CD4-positive, alpha-beta memory T cell (primary cell): Measurements from ENCODE around the gene TTC33. TPM values are rescaled to one million over a fixed set of nuclear protein-coding genes. Genes with fewer than 3 reads are reported as not detected.
A peak's percentile ranks its signal among the peaks of the same experiment; 100 is the strongest.
"Not testable (repeated sequence)": the region's sequence is repeated elsewhere in the genome, so short reads cannot be mapped to it uniquely, and the experiment has no call there.

ENCODE experiments used
- CTCF ChIA-PET: fragments of 350-600 bp; sonication (Branson Sonifier 250); formaldehyde crosslinking; loops from one replicate; lab custom pipeline; 2021; ENCODE audit warnings: inconsistent platforms; ENCODE audit not compliant: partially characterized antibody; lab: Charles Lee
- POLR2A ChIA-PET: fragments of 350-600 bp; sonication (Branson Sonifier 250); formaldehyde crosslinking; loops from one replicate; lab custom pipeline; 2021; ENCODE audit not compliant: partially characterized antibody; lab: Charles Lee
- DNase-seq, 5 donors: peaks; one replicate each; pipeline versions ENCODE4 v3.0.0 to v3.0.0-alpha.2; 2020 to 2022; ENCODE audit warnings: mixed read lengths in 1 of 5
- H3K27ac ChIP-seq: one replicate; pipeline ENCODE4 v1.7.0; 2013; ENCODE audit warnings: low read depth, low read length
- H3K27me3 ChIP-seq: 2 replicates; pipeline ENCODE4 v1.7.0; 2013; ENCODE audit warnings: mild to moderate bottlenecking, low read length, moderate library complexity; ENCODE audit not compliant: insufficient read depth
- H3K36me3 ChIP-seq: 2 replicates; pipeline ENCODE4 v1.7.0; 2013; ENCODE audit warnings: mild to moderate bottlenecking, low read length, moderate library complexity; ENCODE audit not compliant: insufficient read depth
- H3K4me1 ChIP-seq: 2 replicates; pipeline ENCODE4 v1.7.0; 2013; ENCODE audit warnings: mild to moderate bottlenecking, low read length, moderate library complexity; ENCODE audit not compliant: insufficient read depth
- H3K4me3 ChIP-seq, 2 donors: one replicate each; pipeline ENCODE4 v1.7.0; 2013; ENCODE audit warnings: low read length in 2 of 2, mild to moderate bottlenecking in 1 of 2
- H3K9me3 ChIP-seq, 2 donors: one replicate each; pipeline ENCODE4 v1.7.0; 2013; ENCODE audit warnings: low read length in 2 of 2, control low read depth in 1 of 2; ENCODE audit not compliant: control insufficient read depth in 1 of 2
- H3K27ac Mint-ChIP-seq, 7 donors: one replicate each; pipeline ENCODE4 v1.8.0; 2020 to 2021; ENCODE audit warnings: mixed read lengths in 7 of 7, mild to moderate bottlenecking in 6 of 7, inconsistent platforms in 3 of 7, moderate library complexity in 3 of 7
- H3K27me3 Mint-ChIP-seq, 2 donors: one replicate each; pipeline ENCODE4 v1.8.0; 2020 to 2021; ENCODE audit warnings: mixed read lengths in 2 of 2
- H3K36me3 Mint-ChIP-seq, 2 donors: one replicate each; pipeline ENCODE4 v1.8.0; 2020 to 2021; ENCODE audit warnings: mixed read lengths in 2 of 2, inconsistent platforms in 1 of 2, mild to moderate bottlenecking in 1 of 2
- H3K4me1 Mint-ChIP-seq, 4 donors: one replicate each; pipeline ENCODE4 v1.8.0; 2020 to 2021; ENCODE audit warnings: mixed read lengths in 4 of 4, mild to moderate bottlenecking in 1 of 4
- H3K4me3 Mint-ChIP-seq, 8 donors: one replicate each; pipeline ENCODE4 v1.8.0; 2020 to 2021; ENCODE audit warnings: mixed read lengths in 8 of 8, mild to moderate bottlenecking in 7 of 8, moderate library complexity in 6 of 8, inconsistent platforms in 3 of 8
- H3K9me3 Mint-ChIP-seq, 8 donors: one replicate each; pipeline ENCODE4 v1.8.0; 2020 to 2021; ENCODE audit warnings: mixed read lengths in 8 of 8, mild to moderate bottlenecking in 5 of 8, inconsistent platforms in 3 of 8, moderate library complexity in 1 of 8
- intact Hi-C: fragments of 100-400 bp; cut with micrococcal nuclease; formaldehyde crosslinking; loops from one replicate; pipeline ENCODE4 v1.15.1; 2023
- polyA plus RNA-seq, 2 donors: library from polyadenylated mRNA; unstranded; fragments of 300-500 nt; fragmentation: Illumina TruSeq; gene quantifications; one replicate each; pipeline ENCODE4 v1.2.3, GENCODE V29; 2021
- total RNA-seq, 2 experiments: library from RNA; stranded (reverse); gene quantifications; one replicate each; pipeline ENCODE4 v1.2.3, GENCODE V29; 2021

Gene TTC33
- total and polyA plus RNA-seq, 4 experiments from 2014 or later = 13.2 to 17.2 (median 15.7) TPM

DNA sequence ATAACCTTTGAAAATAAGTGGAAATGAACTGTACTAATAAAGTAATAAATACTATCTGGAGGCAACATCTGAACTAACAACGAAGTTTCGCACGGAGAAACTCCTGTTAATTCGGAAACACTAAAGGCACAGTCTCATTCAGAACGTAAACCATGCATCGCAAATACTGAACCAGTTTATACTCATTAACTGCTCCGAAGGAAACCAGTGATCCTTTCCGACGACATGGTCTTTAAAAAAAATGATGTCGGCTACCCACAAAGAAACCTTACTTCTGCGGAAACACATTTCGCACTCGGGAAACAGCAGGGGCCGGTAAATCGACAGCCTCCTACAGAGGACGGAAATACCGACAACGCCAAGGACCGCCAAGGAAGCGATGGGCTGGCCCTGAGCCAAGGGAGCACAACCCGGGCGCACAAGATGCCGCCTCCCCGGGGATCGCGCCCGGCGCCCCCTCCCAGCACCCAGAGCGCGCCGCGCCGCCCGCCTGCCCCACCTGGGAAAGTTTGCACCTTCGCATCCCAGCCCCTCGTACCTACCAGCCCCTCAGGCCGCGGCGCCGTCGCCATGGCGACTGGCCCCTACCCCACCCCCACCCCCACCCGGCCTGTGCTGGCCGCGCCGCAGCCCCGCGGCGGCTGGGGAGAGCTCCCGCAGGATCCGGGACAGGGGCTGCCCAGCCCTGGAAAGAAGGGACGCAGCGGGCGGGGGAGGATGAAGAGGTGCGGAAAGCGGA is 41.7 kb upstream of the TTC33 start:
- DNase-seq = peak; percentile 76 to 85 (median 79)
- Mint-ChIP-seq H3K27ac (peak overlapping the region; percentile 91 to 98 (median 95)), H3K4me1 (peaks cover 30 to 56% (median 45%) of the 10 kb centered on the region in 4 donors), H3K9me3 (no peaks in the 10 kb centered on the region), H3K27me3 (no peaks in the 10 kb centered on the region), H3K4me3 (peak overlapping the region; percentile 82 to 97 (median 93)), H3K36me3 (peaks cover 10 to 23% of the 10 kb centered on the region in 2 donors)
- CTCF ChIA-PET = interaction anchor here (0.7 to 2.3 kb wide), 2 partner anchors 11 to 42 kb away, joined by 3 to 11 read pairs; partner anchors contain the start of gene TTC33
- Histone ChIP-seq H3K9me3 (no peaks in the 10 kb centered on the region), H3K4me3 (peak overlapping the region; percentile 45 to 69), H3K27ac (peak overlapping the region; percentile 91), H3K27me3 (no peaks in the 10 kb centered on the region), H3K4me1 (peaks cover 42% of the 10 kb centered on the region), H3K36me3 (no peaks in the 10 kb centered on the region)
- POLR2A ChIA-PET = interaction anchor here (1.0 to 2.0 kb wide), 6 partner anchors 26 to 387 kb away, joined by 3 to 30 read pairs (median 5); partner anchors contain the start of genes CARD6 and RPL37
- intact Hi-C loops = loop anchor here (1.0 to 2.0 kb wide), 5 partner anchors 23 to 1107 kb away; partner anchors contain the start of genes RIMOC1, RPL37 and TTC33

DNA sequence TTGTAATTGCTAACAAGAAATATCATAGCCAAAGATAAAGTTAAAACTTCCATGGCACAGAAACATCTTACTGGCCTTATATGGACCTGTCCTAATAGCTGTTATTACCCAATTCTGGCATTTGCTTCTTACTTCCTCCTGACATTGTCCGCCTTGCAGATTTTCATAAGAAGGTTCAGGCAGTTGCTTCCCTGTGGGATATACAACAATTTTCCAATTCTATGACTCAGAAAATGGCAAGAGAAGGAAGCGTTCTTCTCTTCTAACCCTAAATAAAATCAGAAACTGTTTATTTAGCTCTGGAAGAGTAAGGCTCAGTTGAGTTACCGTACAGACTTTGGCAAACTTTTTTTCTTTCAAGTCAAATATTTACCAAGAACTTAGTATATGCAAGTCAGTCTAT is 40.7 kb upstream of the TTC33 start:
- Mint-ChIP-seq H3K27ac (peak overlapping the region in 4 of 7 donors; percentile 52 to 91 (median 76)), H3K4me1 (peaks cover 30 to 63% (median 50%) of the 10 kb centered on the region in 4 donors), H3K36me3 (peaks cover 10 to 23% of the 10 kb centered on the region in 2 donors), H3K27me3 (no peaks in the 10 kb centered on the region), H3K4me3 (peak overlapping the region; percentile 68 to 97 (median 91)), H3K9me3 (no peaks in the 10 kb centered on the region)
- DNase-seq = no peak
- intact Hi-C loops = loop anchor here (2.0 kb wide), 1 partner anchor 22 kb away; no protein-coding TSS in a partner anchor
- ChIA-PET POLR2A (interaction anchor here (1.0 to 1.2 kb wide), 2 partner anchors 25 to 36 kb away, joined by 5 to 6 read pairs; no protein-coding TSS in a partner anchor), CTCF (interaction anchor here (1.1 kb wide), 1 partner anchor 42 kb away, joined by 3 read pairs; no protein-coding TSS in a partner anchor)
- peak overlapping the region in 1 of 2 donors; percentile 69 for H3K4me3 ChIP-seq
- H3K36me3 ChIP-seq = no peaks in the 10 kb centered on the region
- peaks cover 52% of the 10 kb centered on the region for H3K4me1 ChIP-seq
- no peak overlapping the region for H3K27ac ChIP-seq
- no peaks in the 10 kb centered on the region for H3K27me3 ChIP-seq
- no peaks in the 10 kb centered on the region for H3K9me3 ChIP-seq

DNA sequence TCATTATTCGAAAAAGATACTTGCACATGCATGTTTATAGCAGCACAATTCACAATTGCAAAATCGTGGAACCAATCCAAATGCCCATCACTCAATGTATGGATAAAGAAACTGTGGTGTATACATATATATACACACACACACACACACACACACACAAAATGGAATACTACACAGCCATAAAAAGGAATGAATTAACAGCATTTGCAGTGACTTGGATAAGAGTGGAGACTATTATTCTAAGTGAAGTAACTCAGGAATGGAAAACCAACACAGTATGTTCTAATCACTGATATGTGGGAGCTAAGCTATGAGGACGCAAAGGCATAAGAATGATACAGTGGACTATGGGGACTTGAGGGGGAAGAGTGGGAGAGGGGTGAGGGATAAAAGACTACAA is 39.1 kb upstream of the TTC33 start:
- Mint-ChIP-seq H3K4me1 (peaks cover 36 to 79% (median 61%) of the 10 kb centered on the region in 4 donors), H3K27ac (peak overlapping the region in 2 of 7 donors; percentile 10 to 66), H3K4me3 (peak overlapping the region in 4 of 8 donors; percentile 3 to 45 (median 34)), H3K36me3 (peaks cover 10 to 23% of the 10 kb centered on the region in 2 donors)
- H3K9me3 Mint-ChIP-seq, H3K27me3 ChIP-seq, DNase-seq, H3K27ac ChIP-seq, POLR2A ChIA-PET, CTCF ChIA-PET, H3K4me3 ChIP-seq, H3K27me3 Mint-ChIP-seq, H3K36me3 ChIP-seq, intact Hi-C loops, H3K9me3 ChIP-seq: not testable (repeated sequence)
- peaks cover 64% of the 10 kb centered on the region for H3K4me1 ChIP-seq

DNA sequence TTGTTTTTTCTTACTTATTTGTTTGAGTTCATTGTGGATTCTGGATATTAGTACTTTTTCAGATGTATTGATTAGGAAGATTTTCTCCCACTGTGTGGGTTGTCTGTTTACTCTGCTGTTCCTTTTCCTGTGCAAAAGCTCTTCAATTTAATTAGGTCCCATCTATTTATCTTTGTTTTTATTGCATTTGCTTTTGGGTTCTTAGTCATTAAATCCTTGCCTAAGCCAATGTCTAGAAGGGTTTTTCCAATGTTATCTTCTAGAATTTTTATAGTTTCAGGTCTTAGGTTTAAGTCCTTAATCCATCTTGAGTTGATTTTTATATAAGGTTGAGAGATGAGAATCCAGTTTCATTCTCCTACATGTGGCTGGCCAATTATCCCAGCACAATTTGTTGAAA is 38.6 kb upstream of the TTC33 start:
- DNase-seq, H3K27ac ChIP-seq, H3K27me3 ChIP-seq, H3K4me3 ChIP-seq, H3K27me3 Mint-ChIP-seq, intact Hi-C loops, H3K9me3 Mint-ChIP-seq, CTCF ChIA-PET, H3K36me3 ChIP-seq, H3K9me3 ChIP-seq: not testable (repeated sequence)
- peak overlapping the region in 6 of 8 donors; percentile 3 to 70 (median 30) for H3K4me3 Mint-ChIP-seq
- peaks cover 10 to 25% of the 10 kb centered on the region in 2 donors for H3K36me3 Mint-ChIP-seq
- POLR2A ChIA-PET = interaction anchor here (1.0 kb wide), 1 partner anchor 14 kb away, joined by 3 read pairs; no protein-coding TSS in a partner anchor
- H3K4me1 Mint-ChIP-seq = peaks cover 39 to 84% (median 63%) of the 10 kb centered on the region in 4 donors
- peak overlapping the region in 3 of 7 donors; percentile 10 to 43 (median 29) for H3K27ac Mint-ChIP-seq
- peaks cover 67% of the 10 kb centered on the region for H3K4me1 ChIP-seq

DNA sequence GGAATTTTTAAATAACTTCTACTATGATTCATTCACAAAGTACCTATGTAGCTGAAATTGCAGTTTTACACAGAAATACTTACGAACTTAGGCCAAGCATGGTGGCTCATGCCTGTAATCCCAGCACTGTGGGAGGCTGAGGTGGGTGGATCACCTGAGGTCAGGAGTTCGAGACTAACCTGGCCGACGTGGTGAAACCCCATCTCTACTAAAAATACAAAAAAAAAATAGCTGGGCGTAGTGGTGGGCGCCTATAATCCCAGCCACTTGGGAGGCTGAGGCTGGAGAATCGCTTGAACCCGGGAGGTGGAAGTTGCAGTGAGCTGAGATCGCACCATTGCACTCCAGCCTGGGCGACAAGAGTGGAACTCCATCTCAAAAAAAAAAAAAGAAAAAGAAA is 36.9 kb upstream of the TTC33 start:
- POLR2A ChIA-PET = not testable (repeated sequence)

DNA sequence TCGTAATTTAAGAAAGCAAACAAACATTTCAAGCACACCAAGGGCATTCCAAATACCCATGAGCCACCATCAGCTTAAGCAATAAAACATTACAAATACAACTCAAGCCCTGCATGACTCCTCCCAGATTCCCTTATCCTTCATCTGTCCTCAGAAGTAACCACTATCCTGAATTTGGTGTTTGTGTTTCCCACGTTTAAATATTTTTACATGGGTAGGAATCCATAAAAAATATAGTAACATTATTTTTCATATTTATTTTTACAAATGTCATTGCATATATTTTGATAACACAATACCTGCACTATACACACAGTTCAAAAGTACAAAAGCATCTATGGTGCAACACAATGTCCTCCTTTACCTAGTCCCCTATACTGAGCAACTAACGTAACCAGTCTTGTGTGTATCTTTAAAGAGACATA is 36.0 kb upstream of the TTC33 start:
- Histone ChIP-seq H3K4me1 (peaks cover 61% of the 10 kb centered on the region), H3K4me3 (no peak overlapping the region), H3K36me3 (no peaks in the 10 kb centered on the region), H3K27ac (no peak overlapping the region), H3K27me3 (no peaks in the 10 kb centered on the region), H3K9me3 (no peaks in the 10 kb centered on the region)
- Mint-ChIP-seq H3K27ac (peak overlapping the region in 1 of 7 donors; percentile 42), H3K4me1 (peaks cover 42 to 88% (median 67%) of the 10 kb centered on the region in 4 donors), H3K9me3 (peaks cover 0 to 5% (median 0%) of the 10 kb centered on the region in 8 donors), H3K36me3 (peaks cover 24 to 29% of the 10 kb centered on the region in 2 donors), H3K4me3 (peak overlapping the region in 2 of 8 donors; percentile 0 to 11), H3K27me3 (no peaks in the 10 kb centered on the region)
- intact Hi-C loops = no loop called here
- CTCF ChIA-PET = no interaction called here
- no peak for DNase-seq
- POLR2A ChIA-PET = no interaction called here

More for the DNA sequence above, 36.9 kb upstream of the TTC33 start:
- H3K27ac Mint-ChIP-seq = peak overlapping the region in 1 of 7 donors; percentile 9
- H3K4me3 Mint-ChIP-seq, H3K9me3 ChIP-seq, H3K36me3 ChIP-seq, H3K27me3 ChIP-seq, DNase-seq, H3K27me3 Mint-ChIP-seq, H3K27ac ChIP-seq, intact Hi-C loops, H3K4me3 ChIP-seq, H3K9me3 Mint-ChIP-seq: not testable (repeated sequence)
- H3K4me1 ChIP-seq = peaks cover 65% of the 10 kb centered on the region
- peaks cover 21 to 37% of the 10 kb centered on the region in 2 donors for H3K36me3 Mint-ChIP-seq
- peaks cover 44 to 92% (median 67%) of the 10 kb centered on the region in 4 donors for H3K4me1 Mint-ChIP-seq
- CTCF ChIA-PET = interaction anchor here (1.1 kb wide), 1 partner anchor 19 kb away, joined by 4 read pairs; no protein-coding TSS in a partner anchor
